Spleen (tissue), 11 donors: ENCODE results near the gene SH3BP5. TPM values are rescaled to one million over a fixed set of nuclear protein-coding genes. Genes with fewer than 3 reads are reported as not detected.
A peak's percentile ranks its signal among the peaks of the same experiment; 100 is the strongest.
"Not testable (repeated sequence)": the region's sequence is repeated elsewhere in the genome, so short reads cannot be mapped to it uniquely, and the experiment has no call there.

Source experiments
- DNase-seq: peaks from one replicate; pipeline ENCODE4 v3.0.0-alpha.2; 2020
- H3K27ac ChIP-seq, 8 donors: fragments of 200-600 bp; sonication (generic) in 7 of 8; 1 replicate in 4 of 8; 2 replicates in 4 of 8; pipeline versions ENCODE4 v1.5.0 to v1.8.0; 2016 to 2021; ENCODE audit warnings: inconsistent platforms in 4 of 8, mild to moderate bottlenecking in 4 of 8, moderate library complexity in 1 of 8
- H3K27me3 ChIP-seq, 7 donors: fragments of 200-600 bp; sonication (generic) in 6 of 7; replicated peaks in 1 of 7; 1 replicate in 4 of 7; 2 replicates in 3 of 7; pipeline versions ENCODE4 v1.5.0 to v1.8.0; 2016 to 2021; ENCODE audit warnings: inconsistent platforms in 3 of 7, mild to moderate bottlenecking in 1 of 7
- H3K36me3 ChIP-seq, 6 donors: fragments of 200-600 bp; sonication (generic) in 5 of 6; 1 replicate in 4 of 6; 2 replicates in 2 of 6; pipeline versions ENCODE4 v1.5.0 to v1.8.0; 2016 to 2021; ENCODE audit warnings: inconsistent platforms in 2 of 6
- H3K4me1 ChIP-seq, 6 donors: fragments of 200-600 bp; sonication (generic) in 5 of 6; 1 replicate in 3 of 6; 2 replicates in 3 of 6; pipeline versions ENCODE4 v1.5.0 to v1.8.0; 2016 to 2021; ENCODE audit warnings: inconsistent platforms in 3 of 6
- H3K4me3 ChIP-seq, 8 donors: fragments of 200-600 bp; sonication (generic) in 7 of 8; 1 replicate in 4 of 8; 2 replicates in 4 of 8; pipeline versions ENCODE4 v1.5.0 to v1.8.0; 2016 to 2021; ENCODE audit warnings: inconsistent platforms in 4 of 8, mild to moderate bottlenecking in 4 of 8, moderate library complexity in 2 of 8
- H3K9me3 ChIP-seq, 8 donors: fragments of 200-600 bp; sonication (generic) in 7 of 8; 1 replicate in 4 of 8; 2 replicates in 4 of 8; pipeline versions ENCODE4 v1.5.0 to v1.8.0; 2016 to 2021; ENCODE audit warnings: inconsistent platforms in 4 of 8
- CTCF ChIP-seq, 11 experiments: fragments of 200-600 bp in 7 of 11; fragments of 450-650 bp in 4 of 11; sonication (generic) in 4 of 11; IDR thresholded peaks in 8 of 11; conservative IDR thresholded peaks in 3 of 11; 1 replicate in 7 of 11; 2 replicates in 4 of 11; pipeline versions ENCODE4 v1.4.0 to v1.8.0; 2016 to 2021; ENCODE audit warnings: antibody characterized with exemption in 11 of 11, inconsistent platforms in 4 of 11, mild to moderate bottlenecking in 1 of 11
- POLR2A ChIP-seq, 3 donors: fragments of 450-650 bp; IDR thresholded peaks; one replicate each; pipeline ENCODE4 v1.5.1; 2017; ENCODE audit warnings: antibody characterized with exemption in 3 of 3, mild to moderate bottlenecking in 1 of 3
- POLR2AphosphoS5 ChIP-seq, 3 donors: sonication (generic); formaldehyde crosslinking; IDR thresholded peaks; one replicate each; pipeline ENCODE4 v1.5.1; 2017; ENCODE audit warnings: antibody characterized with exemption in 3 of 3
- WGBS, 5 donors: extraction: QIAGEN DNeasy Blood & Tissue Kit in 3 of 5; methylation state at CpG; one replicate each; pipeline versions ENCODE4 v1.1.5 to v1.1.7; 2013 to 2018; 5-methylcytosine and 5-hydroxymethylcytosine counted together
- intact Hi-C: fragments of 100-400 bp; cut with DNase I; formaldehyde crosslinking; loops from one replicate; pipeline ENCODE4 v1.15.0; 2023; ENCODE audit warnings: low total_unique reads
- polyA plus RNA-seq, 3 donors: library from polyadenylated mRNA; stranded (reverse); fragments of 200-250 nt; gene quantifications; one replicate each; pipeline ENCODE4 v1.2.1, GENCODE V29; 2013
- total RNA-seq, 7 donors: library from RNA; depleted of rRNA in 3 of 7; stranded (reverse); fragments of >200 nt in 3 of 7; fragmentation: NEBNext Ultra II Directional in 4 of 7; extraction: Animal tissue kit (Norgen Biotek cat#: 25700) in 4 of 7; gene quantifications; one replicate each; pipeline versions ENCODE4 v1.1.0 to v1.2.1, GENCODE V29; 2016 to 2021
- donor health status: healthy with polysubstance abuse.
- donor health status: DM: no; HTN: no; CAD: no; lungs with moderate emphysema.
- donor health status: DM: no; HTN: no; CAD: no.
- donor health status: Bipolar disorder and iron deficiency.
- donor health status: healthy.
- donor health status: DM: no; HTN: no; CAD: no.
- donor health status: DM: yes; HTN: yes; CAD: no.

SH3BP5 gene
- total and polyA plus RNA-seq, 10 donors: 36.4 to 75.0 (median 53.7) TPM

GRCh38 chr3:15361494-15362214, 29.3 kb upstream of the SH3BP5 start:
- Histone ChIP-seq H3K4me1 (peaks cover 20 to 46% (median 33%) of the 10 kb centered on the region in 6 donors), H3K36me3 (no peaks in the 10 kb centered on the region), H3K9me3 (no peaks in the 10 kb centered on the region), H3K27me3 (no peaks in the 10 kb centered on the region), H3K27ac (peak overlapping the region; percentile 72 to 90 (median 81)), H3K4me3 (peak overlapping the region in 1 of 8 donors; percentile 4)
- intact Hi-C loops: no loop called here
- DNase-seq: peak; percentile 79
- TF ChIP-seq POLR2AphosphoS5 (IDR thresholded peaks at IDR 0.05): peak in 1 of 3 donors; percentile 30
- TF ChIP-seq CTCF (IDR thresholded peaks at IDR 0.05 in 8 of 11, conservative IDR thresholded peaks at IDR 0.05 in 3 of 11): no peak
- 32 to 46% (median 37%) methylated on average over 11 of the region's 11 CpGs for WGBS, 5 donors

GRCh38 chr3:15360788-15361493, 28.6 kb upstream of the SH3BP5 start:
- Histone ChIP-seq H3K27ac (peak overlapping the region; percentile 42 to 90 (median 81)), H3K36me3 (no peaks in the 10 kb centered on the region), H3K27me3 (no peaks in the 10 kb centered on the region), H3K4me3 (peak overlapping the region in 1 of 8 donors; percentile 4), H3K9me3 (no peaks in the 10 kb centered on the region), H3K4me1 (peaks cover 27 to 53% (median 40%) of the 10 kb centered on the region in 6 donors)
- intact Hi-C loops: no loop called here
- TF ChIP-seq POLR2AphosphoS5 (IDR thresholded peaks at IDR 0.05): no peak
- no peak for TF ChIP-seq POLR2A (IDR thresholded peaks at IDR 0.05)
- no peak for TF ChIP-seq CTCF (IDR thresholded peaks at IDR 0.05 in 8 of 11, conservative IDR thresholded peaks at IDR 0.05 in 3 of 11)
- DNase-seq: no peak
- 32 to 50% (median 44%) methylated on average over 1 of the region's 1 CpG for WGBS, 5 donors

DNA sequence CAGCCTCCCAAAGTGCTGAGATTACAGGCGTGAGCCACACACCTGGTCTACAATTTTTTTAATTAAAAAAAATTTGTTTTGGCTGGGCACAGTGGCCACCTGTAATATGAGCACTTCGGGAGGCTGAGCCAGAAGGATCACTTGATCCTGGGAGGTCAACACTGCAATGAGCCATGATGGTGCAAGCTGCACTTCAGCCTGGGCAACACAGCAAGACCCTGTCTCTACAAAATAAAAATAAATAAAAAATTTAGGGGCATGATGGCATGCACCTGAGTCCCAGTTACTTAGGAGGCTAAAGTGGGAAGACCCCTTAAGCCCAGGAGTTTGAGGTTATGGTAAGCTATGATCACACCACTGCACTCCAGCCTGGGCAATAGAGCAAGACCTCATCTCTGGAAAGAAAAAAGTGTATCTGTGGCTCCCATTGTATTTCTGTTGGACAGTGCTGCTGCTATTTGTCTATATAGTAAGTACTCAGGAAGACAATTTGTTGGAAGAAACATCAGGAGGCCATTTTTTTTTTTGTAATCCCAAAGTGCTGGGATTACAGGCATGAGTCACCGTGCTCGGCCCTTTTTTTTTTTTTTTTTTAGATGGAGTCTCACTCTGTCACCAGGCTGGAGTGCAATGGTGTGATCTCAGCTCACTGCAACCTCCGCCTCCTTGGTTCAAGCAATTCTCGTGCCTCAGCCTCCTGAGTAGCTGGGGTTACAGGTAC, 27.5 kb upstream of the SH3BP5 start:
- no peaks in the 10 kb centered on the region for H3K27me3 ChIP-seq
- H3K27ac ChIP-seq: peak overlapping the region in 6 of 8 donors; percentile 42 to 90 (median 84)
- H3K36me3 ChIP-seq: no peaks in the 10 kb centered on the region
- peaks cover 27 to 64% (median 43%) of the 10 kb centered on the region in 6 donors for H3K4me1 ChIP-seq
- intact Hi-C loops: no loop called here
- no peak for TF ChIP-seq POLR2AphosphoS5 (IDR thresholded peaks at IDR 0.05)
- no peak for TF ChIP-seq CTCF (IDR thresholded peaks at IDR 0.05 in 8 of 11, conservative IDR thresholded peaks at IDR 0.05 in 3 of 11)
- TF ChIP-seq POLR2A (IDR thresholded peaks at IDR 0.05): no peak
- WGBS, 5 donors: 88 to 93% (median 92%) methylated on average over 6 of the region's 6 CpGs
- no peak overlapping the region for H3K4me3 ChIP-seq
- DNase-seq: no peak
- H3K9me3 ChIP-seq: no peaks in the 10 kb centered on the region

DNA sequence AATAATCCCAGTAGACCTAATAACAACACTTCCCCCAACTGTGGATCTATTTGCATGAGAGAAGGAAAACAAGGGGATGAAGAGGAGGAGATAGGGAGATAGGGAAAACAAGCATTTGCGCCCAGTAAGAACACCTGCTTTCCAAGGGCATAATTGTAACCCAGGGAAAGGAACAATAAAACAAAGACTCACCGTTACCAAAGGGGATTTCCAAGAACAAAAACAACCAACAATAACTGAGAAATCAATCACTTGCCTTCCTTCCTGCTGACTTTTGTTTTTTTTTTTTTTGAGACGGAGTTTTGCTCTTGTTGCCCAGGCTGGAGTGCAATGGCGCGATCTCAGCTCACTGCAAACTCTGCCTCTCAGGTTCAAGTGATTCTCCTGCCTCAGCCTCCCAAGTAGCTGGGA, 24.3 kb upstream of the SH3BP5 start:
- intact Hi-C loops, H3K4me3 ChIP-seq, H3K9me3 ChIP-seq, DNase-seq, H3K36me3 ChIP-seq, H3K27me3 ChIP-seq: not testable (repeated sequence)
- peak overlapping the region in 3 of 8 donors; percentile 19 to 58 (median 36) for H3K27ac ChIP-seq
- H3K4me1 ChIP-seq: peaks cover 25 to 50% (median 31%) of the 10 kb centered on the region in 6 donors
- 37 to 52% (median 40%) methylated on average over 5 of the region's 5 CpGs for WGBS, 5 donors
